CD4-positive, alpha-beta T cell (primary cell): ENCODE results near the gene GHR. TPM values are rescaled to one million over a fixed set of nuclear protein-coding genes. Genes with fewer than 3 reads are reported as not detected.

ENCODE experiments used
- ATAC-seq: fragments of 200-7000 bp; cut with Tn5 transposase; one replicate; pipeline ENCODE4 v1.10.0; 2022; ENCODE audit warnings: mild to moderate bottlenecking; ENCODE audit not compliant: poor library complexity
- CTCF ChIA-PET: fragments of 350-600 bp; sonication (Branson Sonifier 250); formaldehyde crosslinking; loops from one replicate; lab custom pipeline; 2021; ENCODE audit warnings: antibody characterized with exemption, inconsistent platforms; lab: Charles Lee
- POLR2A ChIA-PET: fragments of 350-600 bp; sonication (Branson Sonifier 250); formaldehyde crosslinking; loops from one replicate; lab custom pipeline; 2021; ENCODE audit warnings: antibody characterized with exemption, inconsistent platforms; lab: Charles Lee
- DNase-seq, 14 experiments: peaks; one replicate each; pipeline ENCODE4 v3.0.0-alpha.2; 2013 to 2020; ENCODE audit warnings: mixed read lengths in 2 of 14
- H3K27ac ChIP-seq, 2 donors: one replicate each; pipeline versions ENCODE4 v1.5.1 to v1.7.0; 2013; ENCODE audit warnings: low read length in 2 of 2, low read depth in 1 of 2, mild to moderate bottlenecking in 1 of 2
- H3K27me3 ChIP-seq, 2 experiments: 1 replicate in 1 of 2; 2 replicates in 1 of 2; pipeline versions ENCODE4 v1.6.1 to v1.7.0; 2013; ENCODE audit warnings: low read length in 2 of 2, control low read depth in 1 of 2, mild to moderate bottlenecking in 1 of 2, moderate library complexity in 1 of 2; ENCODE audit not compliant: insufficient read depth in 2 of 2, control insufficient read depth in 1 of 2
- H3K36me3 ChIP-seq: one replicate; pipeline ENCODE4 v1.6.1; 2013; ENCODE audit warnings: low read length, control low read depth; ENCODE audit not compliant: insufficient read depth
- H3K4me1 ChIP-seq: one replicate; pipeline ENCODE4 v1.6.1; 2013; ENCODE audit warnings: low read length, control low read depth; ENCODE audit not compliant: insufficient read depth
- H3K4me3 ChIP-seq: one replicate; pipeline ENCODE4 v1.5.1; 2013; ENCODE audit warnings: mild to moderate bottlenecking, low read length, moderate library complexity
- H3K9me3 ChIP-seq, 2 experiments: 1 replicate in 1 of 2; 2 replicates in 1 of 2; pipeline versions ENCODE4 v1.6.1 to v1.7.0; 2013; ENCODE audit warnings: low read length in 2 of 2, mild to moderate bottlenecking in 2 of 2, control low read depth in 1 of 2, moderate library complexity in 1 of 2; ENCODE audit not compliant: control insufficient read depth in 1 of 2, insufficient read depth in 1 of 2
- H3K27ac Mint-ChIP-seq: one replicate; pipeline ENCODE4 v1.8.0; 2020; ENCODE audit warnings: mixed read lengths
- H3K27me3 Mint-ChIP-seq: one replicate; pipeline ENCODE4 v1.8.0; 2021; ENCODE audit warnings: mixed read lengths
- H3K36me3 Mint-ChIP-seq: one replicate; pipeline ENCODE4 v1.8.0; 2021; ENCODE audit warnings: low read depth, mixed read lengths
- H3K4me1 Mint-ChIP-seq: one replicate; pipeline ENCODE4 v1.8.0; 2021; ENCODE audit warnings: low read depth, mixed read lengths
- H3K4me3 Mint-ChIP-seq: one replicate; pipeline ENCODE4 v1.8.0; 2020; ENCODE audit warnings: mild to moderate bottlenecking, mixed read lengths
- H3K9me3 Mint-ChIP-seq: one replicate; pipeline ENCODE4 v1.8.0; 2020; ENCODE audit warnings: mixed read lengths
- CTCF ChIP-seq: fragments of 200-600 bp; IDR thresholded peaks from one replicate; pipeline ENCODE4 v1.8.0; 2022; ENCODE audit warnings: antibody characterized with exemption, mild to moderate bottlenecking
- intact Hi-C, 2 experiments: fragments of 100-400 bp; cut with DNase I in 1 of 2; cut with micrococcal nuclease in 1 of 2; formaldehyde crosslinking; loops; one replicate each; pipeline versions ENCODE4 v1.15.1 to v1.9.0; 2023 to 2025; cut with DNase I, micrococcal nuclease
- total RNA-seq, 174 experiments: library from RNA in 2 of 174; stranded (reverse) in 2 of 174; gene quantifications; one replicate each; pipeline ENCODE4 v1.2.3 and lab custom pipeline; 2021 to 2026

Gene GHR
- total RNA-seq, 2 experiments from 2014 or later, result not detected

DNA sequence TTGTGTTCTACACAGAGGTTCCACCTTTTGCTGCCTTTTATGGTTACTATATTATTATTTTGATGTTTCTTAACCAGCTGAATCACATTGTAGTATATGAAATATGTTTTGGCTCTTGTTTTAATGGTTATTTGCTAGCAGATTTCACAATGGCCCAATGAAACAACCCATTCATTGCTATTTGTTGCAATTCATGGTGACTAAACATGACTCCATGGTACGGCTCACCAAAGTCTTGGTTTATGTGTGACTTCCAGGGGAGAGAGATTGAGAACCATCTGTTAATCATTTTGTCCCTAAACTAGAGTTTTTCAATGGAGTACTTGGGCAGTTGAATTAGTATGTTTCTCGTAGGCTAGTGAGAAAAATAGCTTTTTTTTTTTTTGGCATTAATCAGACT is 108.4 kb downstream of the GHR start:
- no peak overlapping the region for H3K27ac ChIP-seq
- no peaks in the 10 kb centered on the region for H3K36me3 Mint-ChIP-seq
- no peaks in the 10 kb centered on the region for H3K4me1 Mint-ChIP-seq
- CTCF ChIA-PET, result interaction anchor here (1.2 to 1.5 kb wide), 2 partner anchors 17 to 71 kb away, joined by 3 read pairs; no protein-coding TSS in a partner anchor
- DNase-seq, result no peak
- H3K27ac Mint-ChIP-seq, result no peak overlapping the region
- no peaks in the 10 kb centered on the region for H3K27me3 ChIP-seq
- H3K36me3 ChIP-seq, result no peaks in the 10 kb centered on the region
- H3K9me3 Mint-ChIP-seq, result peaks cover 4% of the 10 kb centered on the region
- no peak overlapping the region for H3K4me3 ChIP-seq
- TF ChIP-seq CTCF, result no peak
- no peaks in the 10 kb centered on the region for H3K27me3 Mint-ChIP-seq
- H3K9me3 ChIP-seq, result no peaks in the 10 kb centered on the region
- no peak for ATAC-seq
- intact Hi-C loops, result no loop called here
- H3K4me1 ChIP-seq, result no peaks in the 10 kb centered on the region
- no peak overlapping the region for H3K4me3 Mint-ChIP-seq
- POLR2A ChIA-PET, result no interaction called here

- intact Hi-C loops, result no loop called here
- no peaks in the 10 kb centered on the region for H3K27me3 ChIP-seq
- no peak overlapping the region for H3K4me3 ChIP-seq
- H3K36me3 Mint-ChIP-seq, result no peaks in the 10 kb centered on the region
- peaks cover 24% of the 10 kb centered on the region for H3K27me3 Mint-ChIP-seq
- H3K9me3 Mint-ChIP-seq, result peaks cover 13% of the 10 kb centered on the region
- peaks cover 0 to 19% of the 10 kb centered on the region in 2 experiments for H3K9me3 ChIP-seq
- DNase-seq (no peak), ATAC-seq (no peak)
- ChIA-PET CTCF (no interaction called here), POLR2A (no interaction called here)
- TF ChIP-seq CTCF, result no peak
- H3K4me1 ChIP-seq, result no peaks in the 10 kb centered on the region
- no peak overlapping the region for H3K27ac Mint-ChIP-seq
- no peaks in the 10 kb centered on the region for H3K4me1 Mint-ChIP-seq
- H3K4me3 Mint-ChIP-seq, result no peak overlapping the region
- H3K27ac ChIP-seq, result no peak overlapping the region
- H3K36me3 ChIP-seq, result no peaks in the 10 kb centered on the region
Observed at GRCh38 chr5:42542106-42542505, 118.9 kb downstream of the GHR start.

- ChIA-PET CTCF (no interaction called here), POLR2A (no interaction called here)
- ATAC-seq (no peak), DNase-seq (no peak)
- no peak overlapping the region for H3K4me3 ChIP-seq
- no peaks in the 10 kb centered on the region for H3K36me3 ChIP-seq
- Mint-ChIP-seq H3K9me3 (peaks cover 13% of the 10 kb centered on the region), H3K4me3 (no peak overlapping the region), H3K27me3 (peaks cover 23% of the 10 kb centered on the region), H3K4me1 (no peaks in the 10 kb centered on the region), H3K27ac (no peak overlapping the region), H3K36me3 (no peaks in the 10 kb centered on the region)
- H3K4me1 ChIP-seq, result no peaks in the 10 kb centered on the region
- intact Hi-C loops, result no loop called here
- no peak overlapping the region for H3K27ac ChIP-seq
- no peak for TF ChIP-seq CTCF
- peaks cover 0 to 19% of the 10 kb centered on the region in 2 experiments for H3K9me3 ChIP-seq
- no peaks in the 10 kb centered on the region for H3K27me3 ChIP-seq
Observed at GRCh38 chr5:42543774-42544173, 120.5 kb downstream of the GHR start.
